Peyer's patch (tissue), 4 donors: Measurements from ENCODE around the gene BPHL.
"Not testable (repeated sequence)": the region's sequence is repeated elsewhere in the genome, so short reads cannot be mapped to it uniquely, and the experiment has no call there.

Source experiments
- POLR2A ChIP-seq, 2 donors: fragments of 450-650 bp; IDR thresholded peaks; one replicate each; pipeline ENCODE4 v1.5.1; 2017; ENCODE audit warnings: antibody characterized with exemption in 2 of 2, mild to moderate bottlenecking in 2 of 2, moderate library complexity in 2 of 2
- TF ChIP-seq, protein P1 (sequence below), 6 experiments: fragments of 450-650 bp in 4 of 6; fragments of 200-600 bp in 2 of 6; sonication (generic) in 1 of 6; IDR thresholded peaks; one replicate each; pipeline ENCODE4 v1.5.1; 2017 to 2019; ENCODE audit warnings: antibody characterized with exemption in 6 of 6, mild to moderate bottlenecking in 3 of 6, moderate library complexity in 1 of 6

DNA sequence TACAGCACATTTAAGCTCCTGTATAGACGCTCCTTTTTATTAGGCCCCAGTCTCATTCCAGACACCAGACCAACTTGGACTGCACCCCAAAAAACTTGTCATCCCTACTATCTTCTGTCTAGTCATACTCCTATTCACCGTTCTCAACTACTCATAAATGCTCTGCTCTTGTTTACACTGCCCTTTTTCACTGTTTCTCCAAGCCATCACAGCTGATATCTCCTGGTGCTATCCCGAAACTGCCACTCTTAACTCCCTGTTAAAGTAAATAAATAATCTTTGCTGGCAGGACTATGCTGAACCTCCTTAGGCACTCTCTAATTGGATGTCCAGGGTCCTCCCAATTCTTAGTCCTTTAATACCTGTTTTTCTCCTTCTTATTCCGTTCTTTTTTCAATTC, 54.3 kb downstream of the BPHL start:
- TF ChIP-seq POLR2A (IDR thresholded peaks at IDR 0.05): not testable (repeated sequence)
- TF ChIP-seq, protein P1, sequence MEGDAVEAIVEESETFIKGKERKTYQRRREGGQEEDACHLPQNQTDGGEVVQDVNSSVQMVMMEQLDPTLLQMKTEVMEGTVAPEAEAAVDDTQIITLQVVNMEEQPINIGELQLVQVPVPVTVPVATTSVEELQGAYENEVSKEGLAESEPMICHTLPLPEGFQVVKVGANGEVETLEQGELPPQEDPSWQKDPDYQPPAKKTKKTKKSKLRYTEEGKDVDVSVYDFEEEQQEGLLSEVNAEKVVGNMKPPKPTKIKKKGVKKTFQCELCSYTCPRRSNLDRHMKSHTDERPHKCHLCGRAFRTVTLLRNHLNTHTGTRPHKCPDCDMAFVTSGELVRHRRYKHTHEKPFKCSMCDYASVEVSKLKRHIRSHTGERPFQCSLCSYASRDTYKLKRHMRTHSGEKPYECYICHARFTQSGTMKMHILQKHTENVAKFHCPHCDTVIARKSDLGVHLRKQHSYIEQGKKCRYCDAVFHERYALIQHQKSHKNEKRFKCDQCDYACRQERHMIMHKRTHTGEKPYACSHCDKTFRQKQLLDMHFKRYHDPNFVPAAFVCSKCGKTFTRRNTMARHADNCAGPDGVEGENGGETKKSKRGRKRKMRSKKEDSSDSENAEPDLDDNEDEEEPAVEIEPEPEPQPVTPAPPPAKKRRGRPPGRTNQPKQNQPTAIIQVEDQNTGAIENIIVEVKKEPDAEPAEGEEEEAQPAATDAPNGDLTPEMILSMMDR (IDR thresholded peaks at IDR 0.05): not testable (repeated sequence)
